Measurements from ENCODE around the gene AP1S1.

Gene AP1S1

GRCh38 chr7:101179117-101179516 lies 24.8 kb downstream of the AP1S1 start:
- Histone ChIP-seq H3K27ac (ENCODE audit: low read depth, low read length, poor library complexity, severe bottlenecking) (no peak overlapping the region), H3K9ac (ENCODE audit: low read length) (no peak overlapping the region), H2AFZ (ENCODE audit: low read length) (no peak overlapping the region), H3K4me1 (ENCODE audit: insufficient read depth, low read length, severe bottlenecking) (no peaks in the 10 kb centered on the region), H3K9me3 (ENCODE audit: low read length) (no peaks in the 10 kb centered on the region), H4K20me1 (ENCODE audit: insufficient read depth, low read length) (no peaks in the 10 kb centered on the region), H3K36me3 (ENCODE audit: insufficient read depth, low read length) (no peaks in the 10 kb centered on the region), H3F3A (ENCODE audit: insufficient read depth, low read length) (no peaks in the 10 kb centered on the region), H3K79me2 (ENCODE audit: insufficient read depth, low read length) (no peaks in the 10 kb centered on the region), H3K9me2 (ENCODE audit: low read depth, low read length) (no peaks in the 10 kb centered on the region), H3K4me3 (ENCODE audit: low read depth, low read length, poor library complexity, severe bottlenecking) (no peak overlapping the region), H3K27me3 (ENCODE audit: insufficient read depth, low read length) (peaks cover 10% of the 10 kb centered on the region), H3K4me2 (ENCODE audit: low read length) (no peak overlapping the region)
- TF ChIP-seq EZH2 (IDR thresholded peaks at IDR 0.05; ENCODE audit: borderline replicate concordance, low read length) = no peak
- no peak for TF ChIP-seq CTCF (IDR thresholded peaks at IDR 0.05; ENCODE audit: low read length)

- no peaks in the 10 kb centered on the region for H3K9me3 ChIP-seq (ENCODE audit: low read length)
- no peak overlapping the region for H2AFZ ChIP-seq (ENCODE audit: low read length)
- H3K27me3 ChIP-seq (ENCODE audit: insufficient read depth, low read length) = peaks cover 10% of the 10 kb centered on the region
- no peak overlapping the region for H3K4me2 ChIP-seq (ENCODE audit: low read length)
- no peaks in the 10 kb centered on the region for H4K20me1 ChIP-seq (ENCODE audit: insufficient read depth, low read length)
- H3K4me3 ChIP-seq (ENCODE audit: low read depth, low read length, poor library complexity, severe bottlenecking) = no peak overlapping the region
- H3K27ac ChIP-seq (ENCODE audit: low read depth, low read length, poor library complexity, severe bottlenecking) = no peak overlapping the region
- no peaks in the 10 kb centered on the region for H3K4me1 ChIP-seq (ENCODE audit: insufficient read depth, low read length, severe bottlenecking)
- H3K9me2 ChIP-seq (ENCODE audit: low read depth, low read length) = no peaks in the 10 kb centered on the region
- H3K79me2 ChIP-seq (ENCODE audit: insufficient read depth, low read length) = no peaks in the 10 kb centered on the region
- no peak overlapping the region for H3K9ac ChIP-seq (ENCODE audit: low read length)
- no peaks in the 10 kb centered on the region for H3K36me3 ChIP-seq (ENCODE audit: insufficient read depth, low read length)
- H3F3A ChIP-seq (ENCODE audit: insufficient read depth, low read length) = no peaks in the 10 kb centered on the region
- no peak for TF ChIP-seq CTCF (IDR thresholded peaks at IDR 0.05; ENCODE audit: low read length)
- TF ChIP-seq EZH2 (IDR thresholded peaks at IDR 0.05; ENCODE audit: borderline replicate concordance, low read length) = no peak
These were observed 25.4 kb downstream of the AP1S1 start for GRCh38 chr7:101179713-101180112.

GRCh38 chr7:101180130-101180755 lies 26.0 kb downstream of the AP1S1 start, which contains the start of gene NAT16:
Gene NAT16, minus strand, starts transcription at chr7:101180293. Its CDS starts 5,486 bp downstream, at chr7:101174807.
- H3K9me2 ChIP-seq (ENCODE audit: low read depth, low read length) = no peaks in the 10 kb centered on the region
- H3F3A ChIP-seq (ENCODE audit: insufficient read depth, low read length) = no peaks in the 10 kb centered on the region
- H3K36me3 ChIP-seq (ENCODE audit: insufficient read depth, low read length) = no peaks in the 10 kb centered on the region
- peaks cover 12% of the 10 kb centered on the region for H3K27me3 ChIP-seq (ENCODE audit: insufficient read depth, low read length)
- no peak for TF ChIP-seq CTCF (IDR thresholded peaks at IDR 0.05; ENCODE audit: low read length)
- no peak for TF ChIP-seq EZH2 (IDR thresholded peaks at IDR 0.05; ENCODE audit: borderline replicate concordance, low read length)
- H3K4me1 ChIP-seq (ENCODE audit: insufficient read depth, low read length, severe bottlenecking) = no peaks in the 10 kb centered on the region
- no peak within 1 kb of the TSS for H2AFZ ChIP-seq (ENCODE audit: low read length)
- no peaks in the 10 kb centered on the region for H4K20me1 ChIP-seq (ENCODE audit: insufficient read depth, low read length)
- no peak within 1 kb of the TSS for H3K27ac ChIP-seq (ENCODE audit: low read depth, low read length, poor library complexity, severe bottlenecking)
- no peak within 1 kb of the TSS for H3K4me3 ChIP-seq (ENCODE audit: low read depth, low read length, poor library complexity, severe bottlenecking)
- H3K4me2 ChIP-seq (ENCODE audit: low read length) = no peak within 1 kb of the TSS
- no peaks in the 10 kb centered on the region for H3K9me3 ChIP-seq (ENCODE audit: low read length)
- no peak within 1 kb of the TSS for H3K9ac ChIP-seq (ENCODE audit: low read length)
- no peaks in the 10 kb centered on the region for H3K79me2 ChIP-seq (ENCODE audit: insufficient read depth, low read length)

All from OCI-LY1 (cell line).